Naive thymus-derived CD4-positive, alpha-beta T cell (primary cell): ENCODE measurements around the gene NTRK3. TPM values are rescaled to one million over a fixed set of nuclear protein-coding genes. Genes with fewer than 3 reads are reported as not detected.
"Not testable (repeated sequence)": the region's sequence is repeated elsewhere in the genome, so short reads cannot be mapped to it uniquely, and the experiment has no call there.

Experiments
- ATAC-seq: fragments of 150-1000 bp; cut with Tn5 transposase; 2 replicates; pipeline ENCODE4 v1.10.0; 2021; ENCODE audit warnings: mild to moderate bottlenecking, moderate library complexity
- CTCF ChIA-PET: fragments of 350-600 bp; sonication (Branson Sonifier 250); formaldehyde crosslinking; loops from one replicate; lab custom pipeline; 2021; ENCODE audit warnings: antibody characterized with exemption; lab: Charles Lee
- POLR2A ChIA-PET: fragments of 350-600 bp; sonication (Branson Sonifier 250); formaldehyde crosslinking; loops from one replicate; lab custom pipeline; 2021; ENCODE audit warnings: antibody characterized with exemption, inconsistent platforms; lab: Charles Lee
- DNase-seq, 9 donors: peaks; one replicate each; pipeline versions ENCODE4 v3.0.0 to v3.0.0-alpha.2; 2020 to 2022; ENCODE audit warnings: mixed read lengths in 1 of 9
- H3K27ac ChIP-seq: one replicate; pipeline ENCODE4 v1.7.0; 2013; ENCODE audit warnings: mild to moderate bottlenecking, low read depth, low read length, moderate library complexity
- H3K27me3 ChIP-seq, 2 donors: one replicate each; pipeline ENCODE4 v1.7.0; 2013; ENCODE audit warnings: low read length in 2 of 2, mild to moderate bottlenecking in 2 of 2, moderate library complexity in 2 of 2; ENCODE audit not compliant: control insufficient read depth in 2 of 2, insufficient read depth in 2 of 2
- H3K36me3 ChIP-seq, 3 experiments: 1 replicate in 2 of 3; 2 replicates in 1 of 3; pipeline ENCODE4 v1.7.0; 2013; ENCODE audit warnings: low read length in 3 of 3, mild to moderate bottlenecking in 3 of 3, moderate library complexity in 1 of 3; ENCODE audit not compliant: insufficient read depth in 3 of 3, control insufficient read depth in 2 of 3
- H3K4me1 ChIP-seq, 2 donors: one replicate each; pipeline ENCODE4 v1.7.0; 2013; ENCODE audit warnings: low read length in 2 of 2, mild to moderate bottlenecking in 2 of 2, moderate library complexity in 1 of 2; ENCODE audit not compliant: control insufficient read depth in 2 of 2, insufficient read depth in 2 of 2
- H3K4me3 ChIP-seq: 2 replicates; pipeline ENCODE4 v1.7.0; 2013; ENCODE audit warnings: mild to moderate bottlenecking, low read length
- H3K9me3 ChIP-seq, 3 experiments: 1 replicate in 2 of 3; 2 replicates in 1 of 3; pipeline ENCODE4 v1.7.0; 2013; ENCODE audit warnings: low read length in 3 of 3; ENCODE audit not compliant: control insufficient read depth in 2 of 3
- H3K27ac Mint-ChIP-seq, 9 donors: one replicate each; pipeline ENCODE4 v1.8.0; 2020 to 2022; ENCODE audit warnings: mixed read lengths in 9 of 9, mild to moderate bottlenecking in 8 of 9, moderate library complexity in 5 of 9, inconsistent platforms in 2 of 9
- H3K27me3 Mint-ChIP-seq, 5 donors: one replicate each; pipeline ENCODE4 v1.8.0; 2021 to 2022; ENCODE audit warnings: mixed read lengths in 5 of 5, mild to moderate bottlenecking in 1 of 5
- H3K36me3 Mint-ChIP-seq, 5 donors: one replicate each; pipeline ENCODE4 v1.8.0; 2020 to 2022; ENCODE audit warnings: mixed read lengths in 5 of 5, mild to moderate bottlenecking in 3 of 5, inconsistent platforms in 1 of 5
- H3K4me1 Mint-ChIP-seq, 7 donors: one replicate each; pipeline ENCODE4 v1.8.0; 2020 to 2022; ENCODE audit warnings: mixed read lengths in 7 of 7, mild to moderate bottlenecking in 3 of 7, inconsistent platforms in 1 of 7
- H3K4me3 Mint-ChIP-seq, 10 donors: one replicate each; pipeline ENCODE4 v1.8.0; 2020 to 2022; ENCODE audit warnings: mild to moderate bottlenecking in 10 of 10, mixed read lengths in 10 of 10, moderate library complexity in 6 of 10, inconsistent platforms in 2 of 10
- H3K9me3 Mint-ChIP-seq, 11 donors: one replicate each; pipeline ENCODE4 v1.8.0; 2020 to 2022; ENCODE audit warnings: mixed read lengths in 11 of 11, mild to moderate bottlenecking in 4 of 11, inconsistent platforms in 1 of 11, moderate library complexity in 1 of 11
- intact Hi-C, 2 donors: fragments of 100-400 bp; cut with micrococcal nuclease; formaldehyde crosslinking; loops; one replicate each; pipeline ENCODE4 v1.15.1; 2023
- polyA plus RNA-seq, 2 donors: library from polyadenylated mRNA; unstranded; fragments of 300-500 nt; fragmentation: Illumina TruSeq; gene quantifications; one replicate each; pipeline ENCODE4 v1.2.3, GENCODE V29; 2021
- total RNA-seq, 6 experiments: library from RNA in 5 of 6; stranded (reverse) in 5 of 6; gene quantifications; 1 replicate in 5 of 6; 2 replicates in 1 of 6; pipeline ENCODE4 v1.2.3 and lab custom pipeline; 2021 to 2026

The NTRK3 gene
- total and polyA plus RNA-seq, 7 experiments from 2014 or later, result 0.05 to 0.78 TPM; not detected in 5

GRCh38 chr15:88073391-88073691 is 183.2 kb downstream of the NTRK3 start:
- H3K36me3 Mint-ChIP-seq, result no peaks in the 10 kb centered on the region
- no peak overlapping the region for H3K27ac Mint-ChIP-seq
- H3K27me3 ChIP-seq, result no peaks in the 10 kb centered on the region
- H3K27ac ChIP-seq, result no peak overlapping the region
- no peaks in the 10 kb centered on the region for H3K36me3 ChIP-seq
- DNase-seq (no peak), ATAC-seq (no peak)
- H3K9me3 ChIP-seq, result no peaks in the 10 kb centered on the region
- H3K27me3 Mint-ChIP-seq, result peaks cover 0 to 10% (median 0%) of the 10 kb centered on the region in 5 donors
- ChIA-PET CTCF (no interaction called here), POLR2A (no interaction called here)
- H3K4me1 ChIP-seq, result no peaks in the 10 kb centered on the region
- no peaks in the 10 kb centered on the region for H3K4me1 Mint-ChIP-seq
- intact Hi-C loops, result no loop called here
- peaks cover 0 to 3% (median 0%) of the 10 kb centered on the region in 11 donors for H3K9me3 Mint-ChIP-seq
- H3K4me3 Mint-ChIP-seq, result no peak overlapping the region
- H3K4me3 ChIP-seq, result no peak overlapping the region

GRCh38 chr15:88072598-88073390 is 183.7 kb downstream of the NTRK3 start:
- Mint-ChIP-seq H3K4me3 (no peak overlapping the region), H3K27ac (no peak overlapping the region), H3K9me3 (peaks cover 0 to 3% (median 0%) of the 10 kb centered on the region in 11 donors), H3K27me3 (peaks cover 0 to 10% (median 0%) of the 10 kb centered on the region in 5 donors), H3K4me1 (no peaks in the 10 kb centered on the region), H3K36me3 (no peaks in the 10 kb centered on the region)
- CTCF ChIA-PET, result no interaction called here
- POLR2A ChIA-PET, result no interaction called here
- H3K4me1 ChIP-seq, result no peaks in the 10 kb centered on the region
- ATAC-seq (no peak), DNase-seq (no peak)
- no peaks in the 10 kb centered on the region for H3K36me3 ChIP-seq
- H3K4me3 ChIP-seq, result no peak overlapping the region
- no peak overlapping the region for H3K27ac ChIP-seq
- intact Hi-C loops, result no loop called here
- no peaks in the 10 kb centered on the region for H3K9me3 ChIP-seq
- no peaks in the 10 kb centered on the region for H3K27me3 ChIP-seq

- H3K9me3 Mint-ChIP-seq, H3K4me1 Mint-ChIP-seq, intact Hi-C loops, H3K36me3 ChIP-seq, H3K36me3 Mint-ChIP-seq, H3K4me1 ChIP-seq, POLR2A ChIA-PET, H3K27ac Mint-ChIP-seq, H3K27ac ChIP-seq, ATAC-seq, H3K27me3 ChIP-seq, DNase-seq, CTCF ChIA-PET, H3K4me3 ChIP-seq, H3K9me3 ChIP-seq, H3K4me3 Mint-ChIP-seq: not testable (repeated sequence)
- peaks cover 0 to 14% (median 4%) of the 10 kb centered on the region in 5 donors for H3K27me3 Mint-ChIP-seq
Measured at GRCh38 chr15:88072133-88072532, 184.4 kb downstream of the NTRK3 start.

- no peak overlapping the region for H3K27ac Mint-ChIP-seq
- intact Hi-C loops, result no loop called here
- H3K4me1 Mint-ChIP-seq, result no peaks in the 10 kb centered on the region
- peaks cover 0 to 1% (median 0%) of the 10 kb centered on the region in 11 donors for H3K9me3 Mint-ChIP-seq
- Histone ChIP-seq H3K4me1 (no peaks in the 10 kb centered on the region), H3K36me3 (no peaks in the 10 kb centered on the region), H3K27me3 (no peaks in the 10 kb centered on the region), H3K27ac (no peak overlapping the region), H3K9me3 (no peaks in the 10 kb centered on the region), H3K4me3 (no peak overlapping the region)
- H3K27me3 Mint-ChIP-seq, result peaks cover 0 to 13% (median 8%) of the 10 kb centered on the region in 5 donors
- ChIA-PET CTCF (no interaction called here), POLR2A (no interaction called here)
- H3K36me3 Mint-ChIP-seq, result no peaks in the 10 kb centered on the region
- no peak overlapping the region for H3K4me3 Mint-ChIP-seq
- DNase-seq (no peak), ATAC-seq (no peak)
Measured at GRCh38 chr15:88071141-88071540, 185.4 kb downstream of the NTRK3 start.

- Histone ChIP-seq H3K27me3 (no peaks in the 10 kb centered on the region), H3K36me3 (no peaks in the 10 kb centered on the region), H3K4me3 (no peak overlapping the region), H3K9me3 (no peaks in the 10 kb centered on the region), H3K4me1 (no peaks in the 10 kb centered on the region), H3K27ac (no peak overlapping the region)
- Mint-ChIP-seq H3K4me1 (no peaks in the 10 kb centered on the region), H3K27me3 (peaks cover 0 to 12% (median 8%) of the 10 kb centered on the region in 5 donors), H3K36me3 (no peaks in the 10 kb centered on the region), H3K4me3 (no peak overlapping the region), H3K27ac (no peak overlapping the region), H3K9me3 (no peaks in the 10 kb centered on the region)
- no peak for ATAC-seq
- DNase-seq, result no peak
- POLR2A ChIA-PET, result no interaction called here
- CTCF ChIA-PET, result no interaction called here
- intact Hi-C loops, result no loop called here
Measured at GRCh38 chr15:88069561-88069960, 187.0 kb downstream of the NTRK3 start.

- no peak overlapping the region for H3K27ac ChIP-seq
- ATAC-seq (no peak), DNase-seq (no peak)
- no peak overlapping the region for H3K4me3 Mint-ChIP-seq
- peaks cover 0 to 11% (median 8%) of the 10 kb centered on the region in 5 donors for H3K27me3 Mint-ChIP-seq
- no peaks in the 10 kb centered on the region for H3K27me3 ChIP-seq
- no peaks in the 10 kb centered on the region for H3K4me1 Mint-ChIP-seq
- CTCF ChIA-PET, result no interaction called here
- no peak overlapping the region for H3K4me3 ChIP-seq
- intact Hi-C loops, result no loop called here
- H3K27ac Mint-ChIP-seq, result no peak overlapping the region
- H3K4me1 ChIP-seq, result no peaks in the 10 kb centered on the region
- no peaks in the 10 kb centered on the region for H3K36me3 ChIP-seq
- no peaks in the 10 kb centered on the region for H3K9me3 Mint-ChIP-seq
- H3K9me3 ChIP-seq, result no peaks in the 10 kb centered on the region
- POLR2A ChIA-PET, result no interaction called here
- H3K36me3 Mint-ChIP-seq, result no peaks in the 10 kb centered on the region
Measured at GRCh38 chr15:88067331-88067685, 189.2 kb downstream of the NTRK3 start.

- Mint-ChIP-seq H3K36me3 (no peaks in the 10 kb centered on the region), H3K9me3 (no peaks in the 10 kb centered on the region), H3K4me1 (no peaks in the 10 kb centered on the region), H3K27me3 (peaks cover 0 to 11% (median 8%) of the 10 kb centered on the region in 5 donors), H3K4me3 (no peak overlapping the region), H3K27ac (no peak overlapping the region)
- no peaks in the 10 kb centered on the region for H3K36me3 ChIP-seq
- H3K27me3 ChIP-seq, result no peaks in the 10 kb centered on the region
- H3K27ac ChIP-seq, result no peak overlapping the region
- ChIA-PET CTCF (no interaction called here), POLR2A (no interaction called here)
- H3K4me3 ChIP-seq, result no peak overlapping the region
- H3K9me3 ChIP-seq, result no peaks in the 10 kb centered on the region
- ATAC-seq, result no peak
- no peak for DNase-seq
- H3K4me1 ChIP-seq, result no peaks in the 10 kb centered on the region
- intact Hi-C loops, result no loop called here
Measured at GRCh38 chr15:88066636-88067330, 189.8 kb downstream of the NTRK3 start.
